ENCODE results near the gene DESI1.

GRCh38 chr22:41585898-41586297 lies 34.9 kb downstream of the DESI1 start:
- no peak for TF ChIP-seq POLR2A (IDR thresholded peaks at IDR 0.05)
- TF ChIP-seq CTCF (IDR thresholded peaks at IDR 0.05): no peak
